HG03025 (cell line): ENCODE measurements around the gene RERE.
"Not testable (repeated sequence)": the region's sequence is repeated elsewhere in the genome, so short reads cannot be mapped to it uniquely, and the experiment has no call there.

Source experiments
- ATAC-seq: cut with Tn5 transposase; IDR thresholded peaks from one replicate; pipeline ENCODE4 v1.9.1; 2021; ENCODE audit warnings: mild to moderate bottlenecking, moderate library complexity; ENCODE audit not compliant: unreplicated experiment, low FRiP score

The RERE gene

GRCh38 chr1:8812081-8812480, 5.4 kb downstream of the RERE start:
- ATAC-seq, result no peak

GRCh38 chr1:8810987-8811386, 6.5 kb downstream of the RERE start:
- no peak for ATAC-seq

- ATAC-seq, result no peak
Observed at GRCh38 chr1:8809342-8809736, 8.1 kb downstream of the RERE start.

GRCh38 chr1:8807004-8807403, 10.4 kb downstream of the RERE start:
- no peak for ATAC-seq

GRCh38 chr1:8800416-8800815, 17.0 kb downstream of the RERE start:
- ATAC-seq, result no peak

GRCh38 chr1:8797216-8797615, 20.2 kb downstream of the RERE start:
- ATAC-seq, result no peak

GRCh38 chr1:8796812-8797211, 20.6 kb downstream of the RERE start:
- no peak for ATAC-seq

- no peak for ATAC-seq
Observed at GRCh38 chr1:8794605-8795004, 22.8 kb downstream of the RERE start.

GRCh38 chr1:8791819-8792218, 25.6 kb downstream of the RERE start:
- no peak for ATAC-seq

- no peak for ATAC-seq
Observed at GRCh38 chr1:8790987-8791386, 26.5 kb downstream of the RERE start.

GRCh38 chr1:8790478-8790877, 27.0 kb downstream of the RERE start:
- ATAC-seq, result no peak

- no peak for ATAC-seq
Observed at GRCh38 chr1:8789314-8790214, 27.9 kb downstream of the RERE start.

- ATAC-seq, result no peak
Observed at GRCh38 chr1:8787218-8787617, 30.2 kb downstream of the RERE start.

- ATAC-seq, result not testable (repeated sequence)
Observed at GRCh38 chr1:8786204-8786603, 31.2 kb downstream of the RERE start.

GRCh38 chr1:8782955-8783354, 34.5 kb downstream of the RERE start:
- no peak for ATAC-seq

- ATAC-seq, result no peak
Observed at GRCh38 chr1:8782001-8782620, 35.3 kb downstream of the RERE start.

GRCh38 chr1:8780405-8780804, 37.0 kb downstream of the RERE start:
- no peak for ATAC-seq

GRCh38 chr1:8777867-8778266, 39.6 kb downstream of the RERE start:
- no peak for ATAC-seq

GRCh38 chr1:8776104-8776503, 41.3 kb downstream of the RERE start:
- ATAC-seq, result no peak

- ATAC-seq, result no peak
Observed at GRCh38 chr1:8767006-8767405, 50.4 kb downstream of the RERE start.

- no peak for ATAC-seq
Observed at GRCh38 chr1:8765198-8765597, 52.2 kb downstream of the RERE start.
